GM12878 (cell line): ENCODE data around the gene RYK. TPM values are rescaled to one million over a fixed set of nuclear protein-coding genes. Genes with fewer than 3 reads are reported as not detected.

Experiments used
- ATAC-seq: fragments of 200-7000 bp; cut with Tn5 transposase; 3 replicates; pipeline ENCODE4 v1.9.1; 2020; ENCODE audit warnings: mild to moderate bottlenecking, moderate library complexity
- BruUV-seq: library from RNA; stranded (reverse); fragments of 400-500 nt; replicated peaks from 2 replicates; lab custom pipeline; 2021; lab: Mats Ljungman, UMichigan
- CTCF ChIA-PET: fragments of 300-600 bp; sonication (Branson Sonifier 250); formaldehyde crosslinking; extraction: SDS; loops from one replicate; lab custom pipeline; 2021; ENCODE audit warnings: inconsistent platforms; lab: Yijun Ruan, JAX
- POLR2A ChIA-PET: fragments of 350-600 bp; formaldehyde crosslinking; extraction: SDS; loops from one replicate; lab custom pipeline; 2021; ENCODE audit warnings: inconsistent platforms; lab: Charles Lee
- RAD21 ChIA-PET: fragments of 300-600 bp; sonication (Branson Sonifier 250); formaldehyde crosslinking; loops from one replicate; lab custom pipeline; 2023; ENCODE audit warnings: antibody characterized with exemption; ENCODE audit not compliant: unreplicated experiment; lab: Charles Lee
- SMC1A ChIA-PET: fragments of 300-600 bp; sonication (Branson Sonifier 250); formaldehyde crosslinking; loops from one replicate; lab custom pipeline; 2023; ENCODE audit not compliant: unreplicated experiment, uncharacterized antibody; lab: Charles Lee
- DNase-seq: peaks from one replicate; pipeline ENCODE4 v3.0.0-alpha.2; 2011; ENCODE audit warnings: low read depth, low spot score
- FAIRE-seq: peaks from 3 replicates; lab custom pipeline; 2011; peaks lifted over from hg19 to GRCh38; lab: Jason Lieb, UNC
- H2AFZ ChIP-seq: 2 replicates; pipeline ENCODE4 v1.6.0; 2011; ENCODE audit warnings: low read depth, low read length, control low read depth; ENCODE audit not compliant: control insufficient read depth
- H3K27ac ChIP-seq: 2 replicates; pipeline ENCODE4 v1.5.1; 2011; ENCODE audit warnings: control low read depth; ENCODE audit not compliant: control insufficient read depth, insufficient read depth
- H3K27me3 ChIP-seq, 2 experiments: replicated peaks in 1 of 2; 2 replicates each; pipeline versions ENCODE4 v1.6.0 to v1.6.1; 2011; ENCODE audit warnings: low read length in 1 of 2; ENCODE audit not compliant: control insufficient read depth in 2 of 2, insufficient read depth in 2 of 2
- H3K36me3 ChIP-seq, 2 experiments: 2 replicates each; pipeline ENCODE4 v1.5.1; 2011; ENCODE audit warnings: low read length in 1 of 2; ENCODE audit not compliant: control insufficient read depth in 2 of 2, insufficient read depth in 2 of 2
- H3K4me1 ChIP-seq: 2 replicates; pipeline ENCODE4 v1.6.1; 2011; ENCODE audit warnings: mild to moderate bottlenecking, low read length, moderate library complexity, mixed read lengths; ENCODE audit not compliant: control insufficient read depth, insufficient read depth
- H3K4me2 ChIP-seq: 2 replicates; pipeline ENCODE4 v1.6.0; 2011; ENCODE audit warnings: control low read depth; ENCODE audit not compliant: control insufficient read depth, insufficient read depth
- H3K4me3 ChIP-seq: fragments of 200-600 bp; sonication (generic); 2 replicates; pipeline ENCODE4 v1.5.1; 2016
- H3K79me2 ChIP-seq: 2 replicates; pipeline ENCODE4 v1.6.0; 2011; ENCODE audit warnings: low read length; ENCODE audit not compliant: control insufficient read depth, insufficient read depth
- H3K9ac ChIP-seq: 2 replicates; pipeline ENCODE4 v1.8.0; 2011; ENCODE audit warnings: low read length, control low read depth, mixed read lengths; ENCODE audit not compliant: control insufficient read depth, insufficient read depth
- H3K9me3 ChIP-seq: replicated peaks from 3 replicates; pipeline ENCODE4 v1.5.1; 2011; ENCODE audit warnings: mild to moderate bottlenecking, low read length; ENCODE audit not compliant: control insufficient read depth, insufficient read depth
- H4K20me1 ChIP-seq: 2 replicates; pipeline ENCODE4 v1.6.0; 2011; ENCODE audit not compliant: control insufficient read depth, insufficient read depth
- IKZF2 ChIP-seq, 2 experiments: fragments of 450-650 bp; IDR thresholded peaks; 2 replicates each; pipeline ENCODE4 v1.6.1; 2017; ENCODE audit warnings: mild to moderate bottlenecking in 2 of 2, moderate library complexity in 2 of 2
- KAT2A ChIP-seq: conservative IDR thresholded peaks from 2 replicates; pipeline ENCODE4 v1.6.1; 2011; ENCODE audit warnings: low read depth, low read length; ENCODE audit not compliant: control insufficient read depth
- MTA3 ChIP-seq: IDR thresholded peaks from 2 replicates; pipeline ENCODE4 v1.6.1; 2012; ENCODE audit warnings: low read length, inconsistent platforms, borderline replicate concordance
- PML ChIP-seq: IDR thresholded peaks from 2 replicates; pipeline ENCODE4 v1.6.1; 2012; ENCODE audit warnings: low read length, inconsistent platforms
- SMAD5 ChIP-seq: IDR thresholded peaks from 2 replicates; pipeline ENCODE4 v1.6.1; 2016; ENCODE audit warnings: antibody characterized with exemption, low read depth
- SPI1 ChIP-seq: IDR thresholded peaks from 2 replicates; pipeline ENCODE4 v1.6.1; 2011; ENCODE audit warnings: low read depth, mild to moderate bottlenecking, low read length, moderate library complexity, borderline replicate concordance; ENCODE audit not compliant: insufficient read depth
- ZNF384 ChIP-seq: IDR thresholded peaks from 2 replicates; pipeline ENCODE4 v1.6.1; 2012; ENCODE audit warnings: low read depth, mild to moderate bottlenecking, low read length, improper control_type of control experiment, borderline replicate concordance
- WGBS: methylation state at CpG from one replicate; pipeline ENCODE4 v1.1.6; 2016; ENCODE audit warnings: low lambda C conversion rate; ENCODE audit not compliant: insufficient replicate concordance, insufficient coverage; ENCODE audit errors: missing lambda C conversion rate; 5-methylcytosine and 5-hydroxymethylcytosine counted together
- in situ Hi-C: fragments of 300-500 bp; cut with MboI; formaldehyde crosslinking; loops from 9 replicates; pipeline ENCODE4 v1.14.3; 2018; ENCODE audit warnings: mixed read lengths
- intact Hi-C: fragments of 100-400 bp; cut with micrococcal nuclease; formaldehyde crosslinking; loops from one replicate; pipeline ENCODE4 v1.14.2; 2022; ENCODE audit not compliant: unreplicated experiment
- polyA plus RNA-seq, 11 experiments: library from polyadenylated mRNA; depleted of rRNA in 4 of 11; unstranded in 6 of 11; stranded (reverse) in 5 of 11; fragments of >200 nt; fragmentation: Nextera tagmentation in 4 of 11; fragmentation: Illumina TruSeq in 1 of 11; extraction: Ambion mirVana in 4 of 11; extraction: Trizol in 1 of 11; gene quantifications; 1 replicate in 1 of 11; 2 replicates in 10 of 11; pipeline versions ENCODE4 v1.2.1 to v1.2.3, GENCODE V29; 2011 to 2016; ENCODE audit warnings: inconsistent platforms in 2 of 11, missing spikeins in 2 of 11, low read depth in 1 of 11
- total RNA-seq, 4 experiments: library from RNA; depleted of rRNA in 3 of 4; stranded (reverse); fragments of >200 nt in 3 of 4; fragmentation: Illumina TruSeq in 1 of 4; extraction: Trizol in 1 of 4; gene quantifications; 2 replicates each; pipeline versions ENCODE4 v1.2.1 to v1.2.3, GENCODE V29; 2013 to 2021

Gene RYK
- total and polyA plus RNA-seq, 10 of the 15 experiments (the other 5 are each of a cell fraction or from before 2014, with no cell fraction given) = 2.0 to 25.1 (median 11.1) TPM

DNA sequence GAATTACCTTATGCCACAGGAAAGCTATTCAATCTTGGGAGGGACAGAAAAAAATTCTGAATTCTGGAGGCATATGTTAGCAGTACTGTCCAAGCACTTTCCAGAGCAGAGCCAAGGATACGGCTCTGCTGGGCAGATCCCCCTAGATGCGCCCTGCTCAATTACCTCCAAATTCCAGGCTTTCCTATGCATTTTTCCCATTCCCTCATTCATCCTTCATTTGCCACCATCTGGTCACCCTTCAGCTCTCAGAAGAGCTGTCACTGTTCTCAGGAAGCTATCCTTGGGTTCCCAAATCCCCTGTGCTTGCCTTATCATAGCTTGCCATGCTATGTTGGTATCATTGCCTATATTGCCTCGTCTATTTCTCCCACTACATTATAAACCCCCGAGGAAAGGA lies 45.2 kb downstream of the RYK start:
- ChIA-PET POLR2A (no interaction called here), SMC1A (no interaction called here), RAD21 (no interaction called here), CTCF (no interaction called here)
- WGBS = 85% methylated on average over 4 of the region's 4 CpGs
- intact Hi-C loops = no loop called here
- H3K9me3 ChIP-seq = no peaks in the 10 kb centered on the region
- H3K36me3 ChIP-seq = no peaks in the 10 kb centered on the region; a peak in 2 of 4 replicates
- TF ChIP-seq IKZF2 (IDR thresholded peaks at IDR 0.05) (no peak), MTA3 (no peak), SMAD5 (no peak), PML (no peak), KAT2A (no peak), ZNF384 (no peak), SPI1 (no peak)
- no TSS peak for BruUV-seq
- H3K27me3 ChIP-seq = no peaks in the 10 kb centered on the region
- H4K20me1 ChIP-seq = no peaks in the 10 kb centered on the region
- DNase-seq = no peak
- no peak for ATAC-seq
- no peaks in the 10 kb centered on the region for H3K4me1 ChIP-seq
- FAIRE-seq = no peak
- H2AFZ ChIP-seq = no peak overlapping the region
- no peak overlapping the region for H3K4me3 ChIP-seq
- in situ Hi-C loops = loop anchor here (5.0 to 25.0 kb wide), 2 partner anchors 277 to 1468 kb away; no protein-coding TSS in a partner anchor
- no peak overlapping the region for H3K27ac ChIP-seq
- H3K4me2 ChIP-seq = no peak overlapping the region
- H3K79me2 ChIP-seq = no peaks in the 10 kb centered on the region
- H3K9ac ChIP-seq = no peak overlapping the region
